Mucosa of stomach (tissue), 1 donor: ENCODE measurements around the gene LAYN.

Experiments
- H3K27me3 ChIP-seq: one replicate; pipeline ENCODE4 v1.7.0; 2013; ENCODE audit warnings: mild to moderate bottlenecking, low read length; ENCODE audit not compliant: control insufficient read depth, insufficient read depth
- H3K36me3 ChIP-seq: one replicate; pipeline ENCODE4 v1.7.0; 2013; ENCODE audit warnings: low read length; ENCODE audit not compliant: control insufficient read depth, insufficient read depth
- H3K4me1 ChIP-seq: one replicate; pipeline ENCODE4 v1.7.0; 2013; ENCODE audit warnings: mild to moderate bottlenecking, low read length; ENCODE audit not compliant: control insufficient read depth, insufficient read depth
- H3K4me3 ChIP-seq: one replicate; pipeline ENCODE4 v1.7.0; 2013; ENCODE audit warnings: low read length
- H3K9ac ChIP-seq: one replicate; pipeline ENCODE4 v1.7.0; 2013; ENCODE audit warnings: mild to moderate bottlenecking, low read length, moderate library complexity
- H3K9me3 ChIP-seq: one replicate; pipeline ENCODE4 v1.7.0; 2013; ENCODE audit warnings: mild to moderate bottlenecking, low read length, moderate library complexity; ENCODE audit not compliant: control insufficient read depth
- donor health status: Pancreatic carcinoma.

LAYN gene

DNA sequence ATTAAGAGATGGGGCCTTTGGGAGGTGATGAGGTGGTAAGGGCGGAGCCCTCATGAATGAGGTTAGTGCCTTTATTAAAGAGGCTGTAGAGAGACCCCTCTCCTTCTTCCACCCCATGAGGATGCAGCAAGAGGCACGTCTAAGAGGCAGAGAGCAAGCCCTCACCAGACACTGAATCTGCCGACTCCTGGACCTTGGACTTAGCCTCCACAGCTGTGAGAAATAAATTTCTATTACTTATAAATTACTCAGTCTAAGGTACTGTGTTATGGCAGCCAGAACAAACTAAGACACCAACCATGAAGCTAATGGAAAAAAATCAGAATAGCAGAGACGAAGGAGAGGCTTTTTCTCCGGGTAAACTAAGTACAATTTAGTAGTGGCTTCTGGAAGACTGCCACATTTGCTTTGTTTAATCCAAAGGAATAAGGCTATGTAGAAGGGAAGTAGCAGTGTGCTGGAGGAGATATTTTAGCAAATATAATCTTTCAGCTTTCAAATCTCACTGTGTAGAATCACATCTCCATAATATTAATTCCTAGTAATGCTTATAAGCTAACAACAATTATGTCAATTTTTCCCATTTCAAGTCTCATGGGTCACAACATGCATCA is 49.5 kb downstream of the LAYN start:
- H3K4me3 ChIP-seq, result no peak overlapping the region
- H3K9ac ChIP-seq, result no peak overlapping the region
- H3K9me3 ChIP-seq, result no peaks in the 10 kb centered on the region
- no peaks in the 10 kb centered on the region for H3K4me1 ChIP-seq
- no peaks in the 10 kb centered on the region for H3K27me3 ChIP-seq
- no peaks in the 10 kb centered on the region for H3K36me3 ChIP-seq

DNA sequence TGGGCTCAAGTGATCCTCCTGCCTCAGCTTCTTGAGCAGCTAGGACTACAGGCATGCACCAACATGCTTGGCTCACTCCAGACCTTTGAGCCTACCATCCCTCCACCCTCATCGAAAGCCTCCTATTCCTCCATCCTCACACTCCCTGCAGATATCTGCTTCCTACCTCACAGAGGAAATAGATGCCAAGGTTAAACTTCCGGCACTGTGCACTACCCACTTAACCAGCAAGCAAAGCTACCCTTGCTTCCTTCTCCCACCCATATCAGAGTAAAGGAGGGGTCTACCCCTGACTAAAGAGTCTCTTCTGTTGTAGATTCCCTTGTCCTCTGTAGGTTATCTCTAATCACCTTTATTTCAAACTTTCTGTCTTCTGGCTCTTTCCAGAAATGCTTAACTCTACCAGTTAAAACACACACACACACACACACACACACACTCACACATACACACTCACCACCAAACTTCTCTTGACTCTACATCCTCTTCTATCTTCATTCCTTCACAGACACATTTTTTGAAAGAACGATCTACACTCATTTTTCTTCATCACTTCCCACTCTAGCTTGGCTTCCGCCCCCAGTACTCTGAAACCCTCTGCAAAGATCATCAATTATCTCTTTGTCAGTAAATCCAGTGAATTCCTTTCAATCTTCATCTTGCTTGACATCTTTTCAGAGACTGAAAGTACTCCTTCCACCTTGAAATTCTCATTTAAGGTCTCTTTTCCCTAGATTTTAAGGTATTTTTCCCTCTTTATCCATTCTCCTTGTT is 50.9 kb downstream of the LAYN start:
- no peak overlapping the region for H3K9ac ChIP-seq
- H3K9me3 ChIP-seq, result no peaks in the 10 kb centered on the region
- no peaks in the 10 kb centered on the region for H3K36me3 ChIP-seq
- no peak overlapping the region for H3K4me3 ChIP-seq
- H3K27me3 ChIP-seq, result no peaks in the 10 kb centered on the region
- no peaks in the 10 kb centered on the region for H3K4me1 ChIP-seq

DNA sequence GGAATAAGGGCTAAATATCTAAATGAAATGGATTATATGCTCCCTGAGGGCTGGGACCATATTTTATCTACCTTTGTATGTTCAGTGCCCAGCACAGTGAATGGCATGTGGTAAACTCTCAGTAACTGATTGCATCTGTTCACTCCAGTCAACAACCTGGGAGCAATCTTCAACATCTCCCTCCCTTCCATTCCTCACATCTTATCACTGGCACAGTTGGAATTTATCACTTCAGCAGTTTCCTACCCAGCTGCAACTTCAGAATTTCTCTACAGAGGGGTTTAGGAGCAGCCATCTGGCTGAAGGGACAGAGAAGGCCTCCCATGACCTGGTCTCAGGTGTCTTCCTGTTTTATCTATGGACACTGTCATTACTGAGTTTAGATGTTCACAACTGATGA is 52.0 kb downstream of the LAYN start:
- Histone ChIP-seq H3K9ac (no peak overlapping the region), H3K9me3 (no peaks in the 10 kb centered on the region), H3K36me3 (no peaks in the 10 kb centered on the region), H3K4me1 (no peaks in the 10 kb centered on the region), H3K27me3 (no peaks in the 10 kb centered on the region), H3K4me3 (no peak overlapping the region)

DNA sequence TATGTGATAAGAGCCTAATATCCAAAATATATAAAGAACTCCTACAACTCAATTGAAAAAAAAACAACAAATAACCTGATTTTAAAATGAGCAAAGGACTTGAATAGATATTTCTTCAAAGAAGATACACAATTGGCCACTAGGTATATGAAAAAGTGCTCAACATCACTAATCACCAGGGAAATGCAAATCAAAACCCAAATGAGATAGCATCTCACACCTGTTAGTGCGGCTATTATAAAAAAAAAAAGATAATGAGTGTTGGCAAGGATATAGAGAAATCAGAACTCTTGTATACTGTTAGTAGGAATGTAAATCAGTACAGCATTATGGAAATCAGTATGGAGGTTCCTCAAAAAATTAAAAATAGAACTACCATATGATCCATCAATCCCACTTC is 55.8 kb downstream of the LAYN start:
- no peaks in the 10 kb centered on the region for H3K27me3 ChIP-seq
- no peaks in the 10 kb centered on the region for H3K36me3 ChIP-seq
- no peaks in the 10 kb centered on the region for H3K9me3 ChIP-seq
- no peak overlapping the region for H3K9ac ChIP-seq
- H3K4me1 ChIP-seq, result no peaks in the 10 kb centered on the region
- H3K4me3 ChIP-seq, result no peak overlapping the region

DNA sequence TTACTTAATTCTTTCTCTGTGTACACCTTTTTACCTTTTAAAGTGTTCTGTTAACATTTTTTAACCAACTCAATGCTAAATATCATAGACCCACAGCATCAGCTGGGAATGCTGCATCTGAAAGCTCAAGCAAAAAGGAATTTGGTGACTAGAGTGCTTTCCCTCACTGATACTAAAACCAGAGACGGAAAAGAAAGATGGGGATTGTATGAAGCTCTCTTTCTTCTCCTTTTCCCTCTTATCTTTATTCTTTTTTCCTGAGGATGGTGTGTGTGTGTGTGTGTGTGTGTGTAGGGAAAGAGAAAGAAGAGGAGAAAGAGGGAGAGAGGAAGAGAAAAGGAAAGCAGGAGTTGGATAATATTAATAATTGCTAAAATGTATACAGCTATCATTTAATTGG is 57.6 kb downstream of the LAYN start:
- H3K4me3 ChIP-seq, result no peak overlapping the region
- H3K27me3 ChIP-seq, result no peaks in the 10 kb centered on the region
- no peaks in the 10 kb centered on the region for H3K9me3 ChIP-seq
- no peaks in the 10 kb centered on the region for H3K36me3 ChIP-seq
- H3K9ac ChIP-seq, result no peak overlapping the region
- H3K4me1 ChIP-seq, result no peaks in the 10 kb centered on the region

DNA sequence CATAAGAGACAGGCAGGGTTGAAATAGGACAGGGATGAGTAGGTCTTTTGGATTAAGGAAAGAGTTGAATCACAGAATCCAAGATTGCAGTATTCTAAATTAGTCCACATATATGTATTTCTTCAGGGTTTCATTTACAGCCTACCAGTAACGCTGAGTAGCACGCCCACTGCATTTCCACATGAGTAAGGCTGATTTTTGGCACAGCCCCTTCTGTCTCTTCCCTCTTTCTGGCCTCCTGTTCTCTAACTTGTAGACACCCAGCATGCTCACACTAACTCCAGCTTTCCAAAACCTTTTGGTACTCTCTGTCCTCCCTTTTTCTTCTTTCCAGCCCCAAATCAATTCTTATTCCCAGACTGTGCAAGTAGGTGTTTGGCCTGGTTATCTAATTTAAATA is 58.0 kb downstream of the LAYN start:
- H3K27me3 ChIP-seq, result no peaks in the 10 kb centered on the region

DNA sequence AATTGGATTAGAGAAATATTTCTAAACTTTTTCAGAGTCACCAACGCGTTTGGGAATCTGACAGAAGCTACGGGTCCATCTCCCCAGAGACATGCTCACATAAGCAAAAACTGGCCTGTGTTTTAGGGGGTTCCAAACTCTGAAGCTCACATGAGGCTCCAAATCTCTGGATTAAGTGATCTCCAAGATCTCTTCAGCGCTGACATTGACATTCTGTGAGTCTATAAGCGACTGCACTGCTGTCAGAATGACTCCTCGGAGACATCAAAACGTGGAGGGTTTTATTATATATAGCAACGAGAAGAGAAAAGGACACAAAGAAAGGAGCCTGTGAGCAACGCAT is 61.1 kb downstream of the LAYN start:
- no peaks in the 10 kb centered on the region for H3K4me1 ChIP-seq
- H3K4me3 ChIP-seq, result no peak overlapping the region
- H3K36me3 ChIP-seq, result no peaks in the 10 kb centered on the region
- H3K27me3 ChIP-seq, result no peaks in the 10 kb centered on the region
- peak overlapping the region; percentile 30 for H3K9ac ChIP-seq
- H3K9me3 ChIP-seq, result no peaks in the 10 kb centered on the region

More for the DNA sequence above, 58.0 kb downstream of the LAYN start:
- Histone ChIP-seq H3K9ac (no peak overlapping the region), H3K9me3 (no peaks in the 10 kb centered on the region), H3K36me3 (no peaks in the 10 kb centered on the region), H3K4me1 (no peaks in the 10 kb centered on the region), H3K4me3 (no peak overlapping the region)

DNA sequence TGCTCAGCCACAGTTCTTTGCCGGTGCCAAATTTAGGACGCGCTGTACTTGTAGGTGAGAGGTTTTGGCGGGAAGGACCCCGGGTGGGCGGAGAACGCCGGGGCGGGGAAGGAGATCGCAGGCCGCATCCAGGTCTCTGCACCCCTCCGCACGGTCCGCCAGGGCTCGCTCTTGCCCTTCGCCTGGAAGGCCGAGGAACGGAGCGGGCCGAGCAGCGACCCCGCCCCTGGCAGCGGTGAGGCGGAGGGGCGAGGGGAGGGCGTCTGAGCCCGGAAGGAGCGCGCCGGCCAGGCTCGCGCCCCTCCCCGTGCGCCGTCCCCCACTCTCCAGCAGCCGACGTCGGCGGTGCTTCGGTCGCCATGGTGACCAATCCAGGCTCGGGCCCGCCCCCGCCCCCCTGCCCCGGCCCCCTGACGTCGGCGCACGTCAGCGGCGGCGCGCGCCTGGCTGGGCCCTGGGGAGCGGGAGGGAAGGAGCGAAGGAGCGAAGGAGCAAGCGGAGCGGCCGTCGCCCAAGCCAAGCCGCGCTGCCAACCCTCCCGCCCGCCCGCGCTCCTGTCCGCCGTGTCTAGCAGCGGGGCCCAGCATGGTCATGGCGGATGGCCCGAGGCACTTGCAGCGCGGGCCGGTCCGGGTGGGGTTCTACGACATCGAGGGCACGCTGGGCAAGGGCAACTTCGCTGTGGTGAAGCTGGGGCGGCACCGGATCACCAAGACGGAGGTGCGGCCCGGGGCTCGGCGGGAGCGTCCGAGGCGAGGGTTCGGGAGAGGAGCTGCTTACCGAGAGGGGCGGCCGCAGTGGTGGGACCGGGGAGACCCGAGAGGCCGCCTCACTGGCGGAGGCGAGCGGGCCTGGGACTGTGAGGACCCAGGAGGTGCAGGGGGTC is 61.7 kb downstream of the LAYN start, which contains the start of gene SIK2:
SIK2 (plus strand) TSS at position 471 of the 886 bp plus-strand sequence; CDS start at position 586, 115 bp downstream.
- Histone ChIP-seq H3K9ac (peak within 1 kb of the TSS; percentile 92), H3K36me3 (no peaks in the 10 kb centered on the region), H3K27me3 (no peaks in the 10 kb centered on the region), H3K4me3 (peak within 1 kb of the TSS; percentile 75), H3K9me3 (no peaks in the 10 kb centered on the region), H3K4me1 (no peaks in the 10 kb centered on the region)

DNA sequence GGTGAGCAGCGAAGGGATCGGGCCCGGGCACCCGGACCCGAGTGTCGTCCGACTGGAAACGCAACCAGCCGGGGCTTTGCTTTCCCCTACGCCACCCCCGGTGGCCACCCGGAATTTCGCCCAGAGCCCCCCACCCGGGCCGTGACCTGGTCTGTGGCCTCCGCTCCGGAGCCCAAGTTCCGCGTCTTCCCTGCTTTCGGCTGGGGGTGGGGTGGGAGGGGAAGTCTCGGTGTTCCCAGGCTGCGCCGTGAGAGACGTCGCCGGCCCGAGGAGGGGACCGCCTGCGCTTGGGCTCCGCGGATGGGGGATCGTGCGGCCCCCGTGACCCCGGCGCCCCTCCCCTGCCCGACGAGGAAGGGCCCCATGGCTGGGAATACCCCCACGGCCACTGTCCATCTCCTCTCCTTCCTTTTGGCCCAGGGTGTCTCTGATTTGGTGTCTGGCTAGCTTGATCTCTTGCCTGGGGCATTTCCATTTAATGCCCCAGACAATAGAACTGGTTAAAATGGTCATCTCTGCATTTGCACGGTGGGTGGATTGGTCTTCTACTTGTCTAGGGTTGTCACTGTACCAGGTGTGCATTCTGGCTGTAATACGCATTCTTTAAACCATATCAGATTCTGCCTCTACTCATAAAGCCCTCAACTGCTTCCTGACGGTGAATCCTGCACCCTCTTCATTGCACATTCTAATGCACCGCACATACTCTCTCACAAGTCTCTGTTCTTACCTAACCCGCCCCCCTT is 62.5 kb downstream of the LAYN start:
- Histone ChIP-seq H3K9me3 (no peaks in the 10 kb centered on the region), H3K4me1 (no peaks in the 10 kb centered on the region), H3K36me3 (no peaks in the 10 kb centered on the region), H3K4me3 (peak overlapping the region; percentile 75), H3K9ac (peak overlapping the region; percentile 92), H3K27me3 (no peaks in the 10 kb centered on the region)

DNA sequence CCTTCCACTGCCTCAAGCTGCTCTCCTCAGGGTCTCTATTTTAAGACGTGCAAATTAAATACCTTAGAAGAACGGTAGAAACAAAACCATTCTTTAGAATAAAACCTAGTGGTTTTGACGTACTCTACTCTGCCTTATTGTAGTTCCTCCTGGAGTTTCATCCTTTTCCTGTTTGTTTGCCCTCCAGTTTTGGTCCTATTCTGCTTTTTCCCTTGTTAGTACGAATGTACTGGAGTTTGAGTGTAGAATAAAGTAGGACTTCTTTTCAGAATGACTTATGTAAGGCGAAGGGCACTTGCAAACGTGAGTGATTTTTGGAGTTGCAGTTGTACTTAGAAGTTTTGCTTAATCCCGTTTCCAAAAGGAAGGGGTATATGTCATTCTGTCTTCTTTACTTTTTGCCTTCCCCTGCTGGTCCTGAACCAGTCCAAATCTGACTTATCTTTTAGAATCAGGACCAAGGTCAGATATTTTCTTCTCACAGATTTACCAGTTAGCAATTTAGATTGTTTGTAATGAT is 63.2 kb downstream of the LAYN start:
- Histone ChIP-seq H3K4me3 (peak overlapping the region; percentile 75), H3K27me3 (no peaks in the 10 kb centered on the region), H3K4me1 (no peaks in the 10 kb centered on the region), H3K36me3 (no peaks in the 10 kb centered on the region), H3K9me3 (no peaks in the 10 kb centered on the region), H3K9ac (peak overlapping the region; percentile 92)

DNA sequence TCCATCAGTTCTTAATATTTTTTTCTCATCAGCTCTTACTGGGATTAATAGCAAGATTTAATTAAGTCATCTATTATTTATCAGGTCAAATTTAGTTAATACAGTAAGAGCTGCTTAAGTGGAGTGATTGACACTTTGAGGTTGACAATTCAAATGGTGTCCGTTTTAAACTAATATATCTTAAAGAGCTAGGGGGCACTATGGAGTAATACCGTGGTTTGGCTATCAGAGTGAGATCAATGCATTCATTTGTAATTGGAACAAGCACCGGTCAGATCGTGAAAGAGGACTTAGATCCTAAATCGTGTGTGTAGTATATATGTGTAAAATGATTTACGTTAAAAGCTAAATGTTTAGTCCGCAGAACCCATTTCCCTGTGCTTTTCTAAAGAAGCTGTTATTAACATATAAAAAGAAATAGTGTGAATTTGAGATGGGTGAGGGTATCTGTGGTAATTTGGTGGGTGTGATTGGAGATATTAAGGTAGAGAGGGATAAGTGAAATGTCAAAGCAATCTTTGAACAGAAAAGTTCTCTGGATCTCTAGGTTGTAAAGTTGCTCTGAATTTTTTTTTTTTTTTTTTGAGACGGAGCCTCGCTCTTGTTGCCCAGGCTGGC is 64.0 kb downstream of the LAYN start:
- H3K9ac ChIP-seq, result peak overlapping the region; percentile 17
- H3K4me1 ChIP-seq, result no peaks in the 10 kb centered on the region
- H3K27me3 ChIP-seq, result no peaks in the 10 kb centered on the region
- H3K4me3 ChIP-seq, result no peak overlapping the region
- H3K9me3 ChIP-seq, result no peaks in the 10 kb centered on the region
- no peaks in the 10 kb centered on the region for H3K36me3 ChIP-seq
